ENCODE results near the gene LIMS3.
"Not testable (repeated sequence)": the region's sequence is repeated elsewhere in the genome, so short reads cannot be mapped to it uniquely, and the experiment has no call there.

LIMS3 gene

DNA sequence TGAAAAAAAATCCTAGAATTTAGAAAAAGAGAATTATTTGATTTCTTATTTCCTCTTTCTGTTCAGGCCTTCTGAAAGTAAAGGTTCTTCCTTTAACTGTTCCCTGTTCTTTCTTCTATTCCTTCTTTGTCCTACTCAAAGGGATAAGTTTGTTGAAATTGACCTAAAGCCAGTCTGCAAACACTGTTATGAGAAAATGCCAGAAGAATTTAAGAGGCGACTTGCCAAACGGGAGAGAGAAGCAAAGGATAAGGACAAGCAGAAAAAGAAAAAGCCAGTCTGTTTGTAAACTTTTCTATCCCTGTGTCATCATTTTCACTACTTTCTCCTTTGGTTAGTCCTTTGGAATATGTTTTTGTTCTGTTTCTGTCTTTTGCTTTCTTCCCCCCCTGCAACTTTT lies 26.0 kb downstream of the LIMS3 start:
- DNase-seq, result not testable (repeated sequence)

DNA sequence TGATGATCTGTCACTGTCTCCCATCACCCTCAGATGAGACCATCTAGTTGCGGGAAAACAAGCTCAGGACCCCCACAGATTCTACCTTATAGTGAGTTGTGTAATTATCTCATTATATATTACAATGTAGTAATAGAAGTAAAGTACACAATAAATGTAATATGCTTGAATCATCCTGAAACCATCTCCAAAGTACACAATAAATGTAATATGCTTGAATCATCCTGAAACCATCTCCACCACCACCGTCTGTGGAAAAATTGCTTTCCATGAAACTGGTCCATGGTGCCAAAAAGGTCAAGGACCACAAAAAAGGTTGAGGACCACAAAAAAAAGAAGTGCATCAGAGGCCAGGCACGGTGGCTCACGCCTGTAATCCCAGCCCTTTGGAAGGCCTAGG lies 29.3 kb downstream of the LIMS3 start:
- DNase-seq, result not testable (repeated sequence)

DNA sequence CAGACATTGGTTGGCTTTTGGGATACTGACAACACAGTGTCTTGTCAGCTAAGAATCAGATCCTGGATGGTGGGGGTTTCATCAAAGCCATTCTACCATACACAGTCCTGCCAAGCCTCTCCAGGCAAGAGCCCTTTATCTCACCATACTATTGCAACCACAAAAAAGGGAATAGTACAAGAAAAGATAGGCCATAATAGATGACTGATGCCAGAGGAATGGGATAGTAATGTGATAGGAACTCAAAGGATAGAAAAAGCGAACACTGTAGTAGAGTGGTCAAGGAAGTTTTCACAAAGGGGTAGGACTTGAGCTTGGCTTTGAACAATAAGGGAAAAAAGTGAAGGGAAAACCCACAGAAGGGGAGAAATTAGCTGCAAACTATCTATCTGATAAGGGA lies 30.7 kb downstream of the LIMS3 start:
- not testable (repeated sequence) for DNase-seq

- not testable (repeated sequence) for DNase-seq
Measured at GRCh38 chr2:109936534-109936933, 38.0 kb downstream of the LIMS3 start.

- DNase-seq, result not testable (repeated sequence)
Measured at GRCh38 chr2:109945362-109945761, 46.9 kb downstream of the LIMS3 start.

GRCh38 chr2:109947262-109947958 lies 48.9 kb downstream of the LIMS3 start:
- DNase-seq, result not testable (repeated sequence)

DNA sequence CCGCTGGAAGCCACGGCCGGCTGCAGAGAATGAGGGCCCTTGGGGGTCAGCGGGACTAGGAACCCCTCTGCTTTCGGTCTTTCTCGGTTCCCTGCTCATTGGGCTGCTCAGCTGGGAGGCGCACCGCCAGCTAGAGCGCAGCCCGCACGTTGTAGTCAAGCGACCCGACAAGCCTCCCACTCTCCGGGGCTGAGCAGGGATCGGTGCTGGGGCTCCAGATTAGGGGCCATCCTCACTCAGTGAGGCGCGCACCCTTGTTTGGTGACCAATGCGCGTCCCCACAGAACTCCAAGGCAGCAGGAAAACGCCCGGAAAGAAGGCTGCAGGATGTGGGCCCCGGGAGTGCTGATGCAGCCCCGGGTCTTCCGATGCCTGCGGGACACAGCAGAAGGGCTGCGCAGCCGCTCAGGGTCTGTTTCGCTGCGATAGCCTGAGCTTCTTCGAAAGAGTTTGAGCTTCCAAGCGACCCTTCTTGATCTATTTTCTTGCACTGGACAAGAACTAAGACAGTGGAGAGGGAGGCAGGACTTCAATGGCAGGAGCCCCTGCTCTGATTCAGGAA lies 49.6 kb downstream of the LIMS3 start:
- DNase-seq, result not testable (repeated sequence)

GRCh38 chr2:109950146-109950843 lies 51.8 kb downstream of the LIMS3 start:
- DNase-seq, result not testable (repeated sequence)

- not testable (repeated sequence) for DNase-seq
Measured at GRCh38 chr2:109963942-109964341, 65.5 kb downstream of the LIMS3 start.

DNA sequence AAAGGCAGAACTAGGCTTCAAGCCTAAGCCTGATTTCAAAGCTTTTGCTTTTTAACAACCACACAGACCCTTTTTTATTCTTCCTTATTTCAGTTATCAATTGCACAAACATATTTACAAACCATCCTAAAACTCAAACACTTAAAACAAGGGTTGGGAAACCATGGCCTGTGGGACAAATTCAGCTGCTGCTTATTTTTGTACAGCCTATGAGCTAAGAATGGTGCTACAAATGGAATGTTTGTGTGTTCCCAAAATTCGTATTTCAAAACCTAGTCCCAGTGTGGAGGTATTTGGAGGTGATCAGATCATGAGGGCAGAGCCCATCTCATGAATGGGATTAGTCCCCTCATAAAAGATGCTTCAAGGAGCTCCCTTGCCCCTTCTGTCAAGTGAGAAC lies 67.0 kb downstream of the LIMS3 start:
- DNase-seq, result not testable (repeated sequence)

GRCh38 chr2:109966107-109966736 lies 67.7 kb downstream of the LIMS3 start:
- not testable (repeated sequence) for DNase-seq

GRCh38 chr2:109966858-109967257 lies 68.4 kb downstream of the LIMS3 start:
- not testable (repeated sequence) for DNase-seq

GRCh38 chr2:109969864-109970263 lies 71.4 kb downstream of the LIMS3 start:
- DNase-seq, result not testable (repeated sequence)

DNA sequence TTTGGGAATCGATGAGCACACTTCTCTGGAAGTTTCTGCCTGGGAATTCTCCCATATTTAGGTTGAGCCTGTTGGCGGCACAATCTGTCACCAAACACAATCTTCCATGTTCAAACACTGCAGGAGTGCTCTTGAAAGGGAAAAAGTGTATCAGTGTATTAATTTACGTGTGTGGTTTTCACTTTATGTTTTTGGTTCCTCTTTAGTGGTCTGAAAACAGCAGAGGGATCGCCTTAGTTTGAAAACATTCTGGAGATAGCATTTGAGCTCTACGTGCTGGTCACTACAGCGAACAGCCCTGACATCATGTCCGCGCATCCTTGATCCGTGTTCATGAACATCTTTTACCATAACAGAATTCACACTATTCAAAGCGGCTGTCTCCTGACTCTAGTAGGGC lies 73.2 kb downstream of the LIMS3 start:
- DNase-seq, result not testable (repeated sequence)

All from fibroblast of skin of back (primary cell).